NCI-H1105 (cell line): ENCODE measurements around the gene SKI.
"Not testable (repeated sequence)": the region's sequence is repeated elsewhere in the genome, so short reads cannot be mapped to it uniquely, and the experiment has no call there.

Experiments used
- DNase-seq: peaks from one replicate; lab custom pipeline; 2025; lab: John Stamatoyannopoulos, UW

The SKI gene

DNA sequence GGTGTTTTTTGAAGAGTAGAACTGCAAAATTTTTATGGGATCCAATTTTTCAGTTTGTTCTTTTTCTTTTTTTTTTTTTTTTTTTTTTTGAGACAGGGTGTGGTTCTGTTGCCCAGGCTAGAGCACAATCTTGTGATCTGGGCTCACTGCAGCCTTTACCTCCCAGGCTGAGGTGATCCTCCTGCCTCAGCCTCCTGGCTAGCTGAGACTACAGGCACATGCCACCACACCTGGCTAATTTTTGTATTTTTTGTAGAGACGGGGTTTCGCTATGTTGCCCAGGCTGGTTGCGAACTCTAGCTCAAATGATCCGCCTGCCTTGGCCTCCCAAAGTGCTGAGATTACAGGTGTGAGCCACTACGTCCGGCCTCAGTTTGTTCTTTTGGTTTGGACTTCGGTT, 32.4 kb downstream of the SKI start:
- not testable (repeated sequence) for DNase-seq

DNA sequence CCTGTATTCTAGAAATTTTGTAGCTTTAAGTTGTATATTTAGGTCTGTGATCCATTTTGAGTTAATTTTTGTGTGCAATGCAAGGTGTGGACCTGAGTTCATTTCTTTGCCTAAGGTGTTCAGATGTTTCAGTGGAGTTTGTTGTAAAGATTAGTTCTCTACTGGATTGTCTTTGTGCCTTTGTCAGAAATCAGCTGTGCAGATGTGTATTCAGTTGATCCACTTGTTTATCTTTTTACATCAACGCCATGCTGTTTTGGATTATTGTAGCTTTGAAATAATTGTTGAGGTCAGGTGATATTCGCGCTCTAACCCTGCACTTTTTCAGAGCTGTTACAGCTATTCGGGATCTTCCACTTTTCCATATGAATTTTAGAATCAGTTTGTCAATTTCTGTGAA, 32.8 kb downstream of the SKI start:
- no peak for DNase-seq

DNA sequence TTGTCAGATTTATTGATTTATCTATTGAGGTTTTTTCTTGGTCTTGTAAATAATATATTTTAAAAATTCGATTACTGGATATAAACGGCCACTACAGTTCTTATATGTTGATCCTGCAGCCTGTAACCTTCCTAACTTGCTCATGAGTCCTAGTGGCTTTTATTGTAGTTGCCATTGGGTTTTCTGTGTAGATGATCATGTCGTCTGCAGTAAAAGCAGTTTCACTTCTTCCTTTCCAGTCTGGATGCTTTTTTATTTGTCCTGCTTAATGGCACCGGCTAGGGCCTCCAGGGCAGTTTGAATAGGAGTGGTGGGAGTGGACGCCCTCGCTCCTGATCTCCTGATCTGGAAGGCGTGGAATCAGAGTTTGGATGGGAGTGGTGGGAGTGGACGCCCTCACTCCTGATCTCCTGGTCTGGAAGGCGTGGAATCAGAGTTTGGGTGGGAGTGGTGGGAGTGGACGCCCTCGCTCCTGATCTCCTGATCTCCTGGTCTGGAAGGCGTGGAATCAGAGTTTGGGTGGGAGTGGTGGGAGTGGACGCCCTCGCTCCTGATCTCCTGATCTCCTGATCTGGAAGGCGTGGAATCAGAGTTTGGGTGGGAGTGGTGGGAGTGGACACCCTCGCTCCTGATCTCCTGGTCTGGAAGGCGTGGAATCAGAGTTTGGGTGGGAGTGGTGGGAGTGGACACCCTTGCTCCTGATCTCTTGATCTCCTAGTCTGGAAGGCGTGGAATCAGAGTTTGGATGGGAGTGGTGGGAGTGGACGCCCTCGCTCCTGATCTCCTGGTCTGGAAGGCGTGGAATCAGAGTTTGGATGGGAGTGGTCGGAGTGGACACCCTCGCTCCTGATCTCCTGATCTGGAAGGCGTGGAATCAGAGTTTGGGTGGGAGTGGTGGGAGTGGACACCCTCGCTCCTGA, 33.6 kb downstream of the SKI start:
- DNase-seq, result not testable (repeated sequence)

DNA sequence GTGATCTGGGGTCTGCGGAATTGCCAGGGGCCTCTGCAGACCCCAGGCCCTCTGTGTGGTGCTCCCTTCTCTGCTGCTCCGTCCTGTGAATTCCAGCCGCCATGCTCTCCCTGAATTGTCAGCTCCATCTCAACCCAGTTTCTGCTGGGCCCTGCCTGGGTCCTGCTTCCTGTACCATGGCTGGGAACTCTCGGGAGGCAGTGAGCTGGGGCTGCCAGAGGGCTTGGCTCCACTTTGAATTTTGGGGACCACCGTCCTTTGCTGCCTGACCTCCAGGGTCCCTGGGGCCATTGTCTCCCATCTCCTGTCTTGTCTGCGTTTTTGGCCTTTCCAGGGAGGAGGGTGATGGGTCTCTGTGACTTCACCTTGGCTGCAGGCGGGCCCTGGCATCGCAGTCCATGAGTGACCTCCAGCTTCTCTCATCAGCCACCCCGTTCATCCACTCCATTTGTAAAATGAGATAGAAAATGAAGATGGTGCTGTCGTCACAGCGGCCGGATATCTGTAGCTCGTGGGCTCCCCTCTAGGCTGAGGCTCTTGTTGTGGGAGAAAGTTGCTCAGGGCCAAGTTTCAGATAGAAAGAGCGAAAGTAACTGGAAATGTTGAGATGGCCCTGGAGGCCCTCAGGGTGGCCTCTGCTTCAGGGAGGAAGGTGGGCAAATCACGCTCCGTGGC, 38.3 kb downstream of the SKI start:
- no peak for DNase-seq

DNA sequence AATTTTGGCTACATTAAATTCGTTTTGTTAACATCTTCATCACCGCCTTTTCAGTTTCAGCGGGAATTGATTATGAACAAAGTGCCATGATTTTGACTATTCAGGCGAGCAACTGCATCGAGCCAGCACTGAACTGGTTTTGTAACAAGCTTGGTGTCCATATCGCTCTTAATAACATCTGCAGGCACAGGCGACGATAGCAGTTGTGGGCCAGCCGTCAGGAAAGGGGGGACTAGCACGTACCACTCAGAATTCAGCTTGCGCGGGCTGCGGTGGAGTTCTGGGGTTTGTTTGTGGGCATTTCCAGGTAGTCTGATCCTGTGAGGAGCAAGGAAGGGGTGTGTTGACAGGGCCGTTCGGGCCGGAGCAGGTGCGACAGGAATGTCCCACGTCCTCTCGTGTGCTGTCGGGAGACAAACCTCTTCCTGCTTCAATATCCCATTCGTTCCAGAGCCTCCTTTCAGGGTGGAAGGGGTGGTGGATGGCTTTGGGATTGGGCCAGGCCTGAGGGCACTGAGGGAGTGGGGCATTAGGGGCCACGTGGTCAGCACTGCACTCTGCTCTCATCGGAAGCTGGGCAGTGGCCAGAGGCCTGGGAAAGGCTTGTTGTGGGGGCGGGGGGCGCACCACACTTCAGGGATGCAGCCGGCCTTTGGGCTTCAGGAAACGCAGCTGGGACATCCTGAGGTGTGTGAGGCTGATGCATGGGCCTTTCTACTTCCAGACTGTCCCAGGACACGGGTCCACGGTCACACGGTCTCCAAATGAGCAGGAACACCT, 39.1 kb downstream of the SKI start:
- no peak for DNase-seq

DNA sequence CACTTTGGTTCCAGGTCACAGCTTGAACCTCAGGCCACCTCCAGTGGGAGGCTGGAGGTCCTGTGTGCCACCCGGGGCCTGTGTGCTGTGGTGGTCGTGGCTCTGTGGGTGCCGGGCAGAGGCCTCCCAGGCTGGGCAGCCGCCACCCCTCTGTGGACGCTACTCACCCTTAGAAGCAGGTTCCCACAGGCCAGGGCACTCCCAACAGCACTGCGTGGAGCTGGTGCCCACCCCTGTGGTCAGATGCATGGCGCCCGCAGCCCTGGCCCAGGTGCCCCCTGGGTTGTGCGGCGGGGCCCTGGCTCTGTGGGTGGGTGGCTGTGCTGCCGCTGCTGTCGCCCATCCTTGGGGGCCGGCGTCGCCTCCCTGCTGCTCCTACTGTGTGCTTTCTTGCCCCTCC, 39.7 kb downstream of the SKI start:
- DNase-seq, result no peak

DNA sequence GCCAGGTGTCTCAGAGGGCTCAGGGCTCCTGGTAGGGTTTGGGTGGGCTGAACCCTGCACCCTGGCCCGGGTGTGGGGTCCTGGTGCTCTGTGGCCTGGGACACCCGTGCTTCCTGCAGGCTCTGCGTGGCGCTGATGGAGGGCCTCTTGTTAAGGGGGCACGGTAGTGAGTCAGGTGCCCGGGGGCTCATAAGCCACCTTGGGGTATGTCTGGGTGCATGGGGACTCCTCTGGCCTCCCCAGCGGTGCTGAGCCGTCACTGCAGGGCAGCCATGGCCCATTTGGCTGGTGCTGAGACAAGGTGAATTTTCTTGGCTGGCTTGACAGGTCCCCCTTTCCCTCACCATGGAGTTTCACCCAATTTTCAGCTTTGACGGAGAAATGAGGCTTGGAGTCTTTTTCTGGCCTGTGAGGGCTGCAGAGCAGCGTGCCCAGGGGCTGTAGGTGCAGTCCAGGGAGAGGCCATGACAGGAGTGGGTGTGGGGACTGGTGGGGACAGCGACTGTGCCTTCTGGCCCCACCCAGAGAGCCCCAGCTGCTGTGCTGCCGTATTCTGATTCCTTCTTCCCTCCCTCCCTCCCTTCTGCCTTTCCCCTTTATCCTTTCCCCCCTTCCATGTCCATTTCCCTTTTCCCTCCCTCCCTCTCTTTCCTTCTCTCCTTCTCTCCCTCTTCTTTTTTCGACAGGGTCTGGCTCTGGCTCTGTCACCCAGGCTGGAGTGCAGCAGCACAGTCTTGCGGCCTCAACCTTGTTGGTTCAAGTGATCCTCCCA, 40.4 kb downstream of the SKI start:
- no peak for DNase-seq

DNA sequence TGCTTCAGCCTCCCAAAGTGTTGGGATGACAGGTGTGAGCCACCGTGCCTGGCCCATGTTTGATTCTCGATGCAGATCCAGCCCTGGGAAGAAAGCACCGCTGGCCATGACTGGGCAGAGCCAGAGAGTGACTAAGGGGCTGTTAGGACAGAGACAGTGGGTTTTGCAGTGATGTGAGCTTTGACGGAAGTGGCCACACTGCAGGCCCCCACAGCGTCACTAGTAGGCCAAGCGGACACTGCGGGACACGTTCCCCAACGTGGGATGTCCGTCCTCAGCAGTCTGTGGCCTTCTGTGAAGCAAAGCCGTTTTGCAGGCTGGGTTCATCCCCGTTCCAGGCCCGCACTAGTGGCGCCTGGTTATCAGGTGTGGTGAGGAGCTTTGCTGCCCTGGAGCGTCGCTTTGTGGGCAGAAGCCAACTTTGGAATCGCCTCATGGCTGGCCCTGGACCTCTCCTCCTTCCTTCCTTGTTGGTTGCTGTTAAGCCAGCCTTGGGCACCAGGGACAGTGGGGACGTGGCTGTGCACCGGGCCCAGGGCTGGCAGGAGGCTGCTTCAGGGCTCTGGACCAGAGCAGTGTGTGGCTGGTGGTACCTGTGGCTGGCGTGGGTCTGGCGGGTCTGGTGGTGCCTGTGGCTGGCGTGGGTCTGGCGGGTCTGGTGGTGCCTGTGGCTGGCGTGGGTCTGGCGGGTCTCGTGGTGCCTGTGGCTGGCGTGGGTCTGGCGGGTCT, 41.2 kb downstream of the SKI start:
- no peak for DNase-seq

DNA sequence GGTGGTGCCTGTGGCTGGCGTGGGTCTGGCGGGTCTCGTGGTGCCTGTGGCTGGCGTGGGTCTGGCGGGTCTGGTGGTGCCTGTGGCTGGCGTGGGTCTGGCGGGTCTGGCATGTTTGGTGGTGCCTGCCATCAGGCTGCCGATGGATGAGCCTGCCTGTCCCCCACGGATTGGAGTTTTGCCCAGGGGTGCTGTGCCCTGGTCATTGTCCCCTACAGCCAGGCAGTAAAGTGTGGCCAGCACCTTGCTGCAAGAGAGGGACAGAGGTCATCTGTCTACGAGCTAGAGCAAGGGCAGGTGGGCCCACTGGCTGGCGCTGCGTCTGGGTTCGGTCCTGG, 41.8 kb downstream of the SKI start:
- no peak for DNase-seq

DNA sequence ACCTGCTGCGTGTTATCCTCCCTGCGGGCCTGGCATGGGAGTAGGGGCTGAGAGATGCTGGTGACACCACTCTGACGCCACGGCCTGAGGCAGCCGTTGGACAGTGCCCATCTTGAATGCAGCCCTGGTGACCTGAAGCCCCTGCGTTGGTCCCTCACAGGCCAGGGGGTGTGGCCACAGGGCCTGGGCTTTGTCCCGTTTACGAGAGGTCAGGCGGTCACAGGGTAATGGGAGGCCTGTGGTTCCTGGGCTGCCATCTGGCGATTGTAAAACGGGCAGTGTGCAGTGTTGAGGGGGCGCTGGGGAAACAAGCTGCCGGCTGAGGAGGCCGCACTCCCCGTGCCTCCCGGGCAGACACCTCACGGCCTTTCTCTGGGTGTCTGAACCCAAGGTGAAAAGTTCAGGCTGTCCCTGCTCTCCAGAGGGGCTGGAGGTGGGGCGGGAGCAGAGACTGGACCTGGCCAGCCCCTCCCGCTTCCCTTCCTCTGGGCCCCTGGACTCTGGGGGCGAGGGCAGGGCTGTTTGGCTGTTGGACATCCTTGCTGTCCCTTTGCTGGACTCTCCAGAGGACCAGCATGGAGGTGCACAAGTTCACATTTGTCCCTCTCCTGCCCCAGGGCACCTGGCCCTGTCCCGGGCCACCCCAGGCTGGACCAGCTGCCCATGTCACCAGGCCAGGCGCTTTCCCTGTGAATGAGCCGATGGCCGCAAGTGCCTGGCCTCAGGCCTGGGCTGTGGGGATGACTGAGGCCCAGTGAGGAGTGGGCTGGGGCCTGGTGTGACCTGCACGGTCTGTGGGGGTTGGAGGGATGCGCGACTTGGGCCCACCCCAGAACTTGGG, 42.4 kb downstream of the SKI start:
- DNase-seq, result no peak

DNA sequence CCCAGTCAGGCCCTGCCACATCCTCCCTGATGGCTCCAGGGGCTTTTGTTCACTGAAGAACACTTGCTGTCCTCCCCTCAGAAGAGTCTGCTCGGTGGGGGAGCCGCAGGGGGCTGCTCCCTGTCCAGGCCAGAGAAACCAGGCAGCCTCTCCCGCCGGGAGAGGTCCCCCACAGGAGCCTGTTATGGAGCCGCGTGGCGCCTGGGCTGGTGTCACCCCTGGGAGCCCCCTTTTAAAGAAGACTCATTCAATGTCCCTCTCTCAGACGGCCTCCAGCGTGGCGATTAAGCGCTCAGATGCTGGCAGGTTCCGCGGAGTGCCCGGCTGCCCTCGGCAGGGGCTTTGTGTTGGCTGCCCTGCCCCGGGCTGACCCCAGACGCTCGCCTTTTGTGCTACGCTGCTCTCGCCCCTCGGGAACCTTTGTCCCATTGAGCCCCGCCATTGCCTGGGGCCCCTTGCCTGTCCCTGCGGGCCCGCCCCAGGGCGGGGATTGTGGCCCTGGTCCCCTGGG, 43.1 kb downstream of the SKI start:
- no peak for DNase-seq

DNA sequence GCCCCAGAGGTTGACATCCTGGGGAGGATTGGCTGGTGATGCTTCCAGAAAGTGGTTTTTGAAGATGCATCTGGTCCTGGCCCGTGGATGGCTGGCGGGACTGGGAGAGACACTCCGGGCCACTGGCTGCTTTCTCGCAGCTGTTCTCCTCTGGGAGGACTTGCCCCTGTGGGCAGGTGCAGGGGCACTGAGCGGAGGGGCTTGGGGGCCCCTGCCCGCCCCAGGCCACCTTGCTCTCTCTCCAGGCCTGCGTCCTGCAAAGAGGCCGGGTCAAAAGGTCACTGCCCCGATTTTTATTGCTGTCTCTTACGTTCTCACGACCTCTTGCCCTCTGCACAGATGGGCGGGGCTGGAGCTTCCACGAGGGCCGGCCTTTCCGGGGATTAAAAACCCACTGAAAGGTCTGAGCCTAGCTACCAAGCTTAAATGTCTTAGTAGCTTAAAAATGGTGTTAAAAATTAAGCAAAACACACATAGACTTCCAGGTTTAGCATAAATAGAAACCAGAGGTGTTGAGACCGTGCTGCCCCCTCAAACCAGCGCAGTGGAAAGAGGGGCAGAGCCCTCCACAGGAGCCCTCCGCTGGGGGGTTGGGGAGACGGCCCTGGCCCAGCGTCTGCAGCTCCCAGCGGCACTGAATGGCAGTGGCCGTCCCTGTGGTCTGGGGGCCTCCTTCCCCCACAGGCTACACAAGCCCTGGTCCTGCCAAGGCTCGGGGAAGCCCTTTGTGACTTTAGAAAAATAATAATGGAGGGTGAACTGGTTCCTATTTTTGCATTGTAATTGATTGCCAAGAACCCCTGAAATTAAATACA, 43.9 kb downstream of the SKI start:
- DNase-seq, result no peak

DNA sequence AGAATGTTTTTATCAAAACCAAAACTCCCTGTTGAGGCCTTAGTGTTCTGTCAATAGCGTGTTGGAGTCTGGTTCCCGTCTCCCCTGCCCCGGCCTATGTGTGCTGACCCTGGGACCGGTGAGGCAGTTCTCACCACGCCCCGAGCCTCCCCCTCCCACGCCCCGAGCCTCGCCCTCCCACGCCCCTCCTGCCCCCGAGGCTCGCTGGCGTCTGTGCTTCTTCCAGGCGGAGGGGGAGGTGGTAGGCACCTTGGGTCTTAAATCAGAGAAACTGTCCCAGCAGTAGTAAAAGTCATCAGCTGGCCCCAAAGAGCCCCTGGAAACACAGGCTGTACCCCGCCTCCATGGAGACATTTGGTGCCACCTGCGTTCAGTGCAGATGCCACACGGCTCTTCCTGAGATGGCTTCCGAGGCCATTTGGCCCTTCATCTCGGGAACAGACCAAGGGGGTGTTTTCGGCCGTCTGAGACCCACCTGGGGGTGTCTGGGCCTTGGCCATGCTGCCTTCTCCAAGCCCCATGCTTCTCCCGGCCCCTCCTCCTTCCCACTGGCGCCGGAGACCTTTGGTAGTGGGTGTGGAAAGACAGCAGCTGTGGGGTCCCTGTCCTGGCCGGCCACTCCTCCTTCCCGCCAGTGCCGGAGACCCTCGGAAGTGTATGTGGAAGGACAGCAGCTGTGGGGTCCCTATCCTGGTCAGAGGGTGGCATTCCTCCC, 44.7 kb downstream of the SKI start:
- DNase-seq, result no peak

DNA sequence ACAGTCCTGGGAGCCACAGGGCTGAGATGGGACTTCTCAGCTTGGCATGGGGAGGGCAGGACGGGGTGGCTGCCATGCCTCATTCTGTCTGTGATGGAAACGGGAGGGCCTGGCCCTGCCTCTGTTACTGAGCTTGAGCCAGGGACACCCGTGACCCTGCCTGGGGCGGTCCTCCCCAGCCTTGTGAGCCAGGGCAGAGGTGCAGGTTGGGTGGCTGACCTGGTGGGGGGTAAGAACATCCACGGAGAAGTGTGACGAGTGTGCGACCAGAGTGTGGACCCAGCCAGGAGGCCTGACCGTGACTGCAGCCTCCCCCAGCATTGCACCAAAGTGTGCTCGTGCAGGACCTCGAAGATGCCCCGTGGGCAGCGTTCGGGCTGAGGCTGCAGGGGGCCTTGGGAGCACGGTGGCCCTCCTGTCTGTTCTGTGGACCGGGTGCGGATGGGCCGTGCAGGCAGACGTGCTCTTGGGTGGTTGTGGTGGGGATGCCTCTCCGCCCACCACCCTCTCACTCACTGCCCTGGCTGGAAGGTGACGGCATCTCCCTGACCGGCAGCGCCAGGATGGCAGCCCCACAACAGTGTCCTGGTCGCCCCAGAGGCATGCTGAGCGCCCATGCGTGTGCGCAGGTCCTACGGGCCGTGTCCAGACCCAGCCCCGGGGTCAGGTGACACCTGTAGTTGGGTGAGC, 45.4 kb downstream of the SKI start:
- no peak for DNase-seq

DNA sequence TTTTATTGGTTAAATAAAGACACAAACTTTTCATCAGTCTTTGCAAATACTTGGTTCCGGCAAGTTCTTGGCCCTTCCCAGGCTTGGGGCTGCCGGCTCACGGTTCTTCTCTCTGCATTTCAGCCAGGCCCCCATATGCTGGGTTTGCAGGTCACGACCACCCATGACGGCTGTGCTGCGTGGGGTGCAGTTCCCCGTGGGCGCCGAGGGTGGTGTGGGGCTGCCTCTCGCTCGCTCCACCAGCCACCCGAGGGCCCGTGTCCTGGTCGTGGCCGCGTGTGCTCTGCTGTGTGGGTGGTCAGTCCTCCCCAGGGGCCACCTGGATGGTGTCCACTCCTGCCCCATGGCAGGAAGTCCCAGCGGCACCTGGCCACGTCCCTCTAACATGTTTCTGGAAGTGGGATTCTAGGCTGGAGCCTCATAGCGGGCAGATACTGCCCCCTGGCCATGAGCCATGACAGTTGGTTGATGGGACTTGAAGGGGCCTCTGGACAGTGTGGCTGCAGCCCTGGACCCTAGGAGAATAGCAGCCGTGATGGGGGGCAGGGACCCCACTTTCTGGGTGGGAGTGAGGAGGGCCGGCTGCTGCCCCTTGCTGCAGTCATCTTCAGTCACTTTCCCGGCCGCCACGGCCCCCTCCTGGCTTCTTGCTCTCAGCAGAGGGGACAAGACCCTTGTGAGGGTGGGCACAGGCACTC, 46.3 kb downstream of the SKI start:
- no peak for DNase-seq

DNA sequence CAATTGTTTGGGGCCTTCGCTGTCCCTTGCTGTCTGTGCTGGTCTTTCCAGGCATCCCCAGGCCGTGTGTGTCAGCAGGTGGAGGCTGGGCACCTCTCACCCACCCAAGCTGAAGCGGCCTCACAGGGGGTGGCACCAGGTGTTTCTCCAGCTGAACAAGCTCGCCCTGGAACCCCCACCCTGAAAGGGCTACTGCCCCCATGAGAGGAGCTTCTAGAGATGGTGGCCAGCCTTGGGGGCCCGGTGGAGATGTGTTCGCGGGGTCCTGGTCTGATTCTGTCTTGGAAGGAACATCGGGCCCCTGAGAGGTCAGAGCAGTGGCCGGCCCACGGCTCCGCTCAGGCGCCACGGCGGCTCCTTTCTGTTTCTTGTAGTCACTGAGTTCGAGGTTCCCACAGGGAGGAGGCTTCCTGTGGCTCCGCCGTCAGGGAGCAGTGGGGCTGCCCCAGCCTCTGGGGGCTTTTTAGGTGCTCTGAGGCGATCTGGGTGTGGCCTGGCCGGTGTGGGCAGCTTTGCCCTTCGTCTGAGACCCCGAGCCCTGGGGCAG, 46.9 kb downstream of the SKI start:
- no peak for DNase-seq
